ENCODE results near the gene MRM1.

Gene MRM1

GRCh38 chr17:36632916-36633771, 31.8 kb downstream of the MRM1 start:
- TF ChIP-seq, protein P1, sequence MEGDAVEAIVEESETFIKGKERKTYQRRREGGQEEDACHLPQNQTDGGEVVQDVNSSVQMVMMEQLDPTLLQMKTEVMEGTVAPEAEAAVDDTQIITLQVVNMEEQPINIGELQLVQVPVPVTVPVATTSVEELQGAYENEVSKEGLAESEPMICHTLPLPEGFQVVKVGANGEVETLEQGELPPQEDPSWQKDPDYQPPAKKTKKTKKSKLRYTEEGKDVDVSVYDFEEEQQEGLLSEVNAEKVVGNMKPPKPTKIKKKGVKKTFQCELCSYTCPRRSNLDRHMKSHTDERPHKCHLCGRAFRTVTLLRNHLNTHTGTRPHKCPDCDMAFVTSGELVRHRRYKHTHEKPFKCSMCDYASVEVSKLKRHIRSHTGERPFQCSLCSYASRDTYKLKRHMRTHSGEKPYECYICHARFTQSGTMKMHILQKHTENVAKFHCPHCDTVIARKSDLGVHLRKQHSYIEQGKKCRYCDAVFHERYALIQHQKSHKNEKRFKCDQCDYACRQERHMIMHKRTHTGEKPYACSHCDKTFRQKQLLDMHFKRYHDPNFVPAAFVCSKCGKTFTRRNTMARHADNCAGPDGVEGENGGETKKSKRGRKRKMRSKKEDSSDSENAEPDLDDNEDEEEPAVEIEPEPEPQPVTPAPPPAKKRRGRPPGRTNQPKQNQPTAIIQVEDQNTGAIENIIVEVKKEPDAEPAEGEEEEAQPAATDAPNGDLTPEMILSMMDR (IDR thresholded peaks at IDR 0.05; ENCODE audit: extremely low read depth, missing control alignments) = no peak
- DNase-seq (ENCODE audit: low spot score) = no peak

GRCh38 chr17:36640346-36640745, 39.0 kb downstream of the MRM1 start:
- DNase-seq (ENCODE audit: low spot score) = no peak
- TF ChIP-seq, protein P1 (IDR thresholded peaks at IDR 0.05; ENCODE audit: extremely low read depth, missing control alignments) = no peak

DNA sequence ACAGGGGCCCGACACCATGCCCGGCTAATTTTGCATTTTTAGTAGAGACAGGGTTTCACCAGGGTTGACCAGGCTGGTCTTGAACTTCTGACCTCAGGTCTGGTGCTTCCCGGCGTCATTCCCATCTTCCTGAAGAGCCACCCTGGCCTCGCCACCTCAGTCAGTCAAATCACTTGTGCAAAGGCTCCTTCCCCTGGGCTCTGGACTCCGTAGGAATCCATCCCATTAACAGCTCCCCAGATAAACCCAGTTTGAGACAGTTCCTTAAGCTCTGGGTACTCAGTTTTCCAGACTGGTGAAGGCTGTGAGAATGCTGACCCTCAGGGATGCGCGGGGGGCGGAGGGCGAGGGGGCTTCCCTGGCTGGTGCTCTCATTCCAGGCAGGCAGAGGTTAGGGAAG, 39.5 kb downstream of the MRM1 start:
- no peak for DNase-seq (ENCODE audit: low spot score)

DNA sequence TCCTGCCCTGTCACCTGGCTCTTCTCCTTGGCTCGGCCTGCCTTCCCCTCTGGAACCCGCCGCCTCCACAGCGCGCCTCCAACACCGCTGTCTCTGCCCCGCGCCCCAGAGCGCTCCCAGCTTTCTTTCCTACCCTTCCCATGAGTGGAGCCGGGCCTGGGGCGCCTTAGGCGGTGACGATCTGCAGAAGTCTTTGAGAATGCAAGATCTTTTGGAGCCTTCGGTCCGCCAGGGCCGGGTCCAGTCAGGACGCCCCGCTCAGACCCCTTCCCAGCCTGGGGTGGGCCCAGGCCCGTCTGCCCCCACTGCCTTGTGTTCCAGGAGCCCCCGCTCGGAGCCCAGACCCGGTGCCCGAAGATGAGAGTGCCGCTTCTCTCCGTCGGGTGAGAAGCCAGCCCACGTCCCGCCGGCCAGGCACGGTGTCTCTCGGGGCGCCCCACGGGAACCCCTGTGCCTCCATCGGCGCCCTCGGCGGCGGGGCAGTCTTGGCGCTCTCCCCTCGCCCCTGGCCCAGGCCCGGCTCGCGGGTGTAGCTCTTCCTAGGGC, 40.0 kb downstream of the MRM1 start:
- no peak for DNase-seq (ENCODE audit: low spot score)
- TF ChIP-seq, protein P1 (IDR thresholded peaks at IDR 0.05; ENCODE audit: extremely low read depth, missing control alignments) = no peak

More for the DNA sequence above, 39.5 kb downstream of the MRM1 start:
- TF ChIP-seq, protein P1 (IDR thresholded peaks at IDR 0.05; ENCODE audit: extremely low read depth, missing control alignments) = no peak

DNA sequence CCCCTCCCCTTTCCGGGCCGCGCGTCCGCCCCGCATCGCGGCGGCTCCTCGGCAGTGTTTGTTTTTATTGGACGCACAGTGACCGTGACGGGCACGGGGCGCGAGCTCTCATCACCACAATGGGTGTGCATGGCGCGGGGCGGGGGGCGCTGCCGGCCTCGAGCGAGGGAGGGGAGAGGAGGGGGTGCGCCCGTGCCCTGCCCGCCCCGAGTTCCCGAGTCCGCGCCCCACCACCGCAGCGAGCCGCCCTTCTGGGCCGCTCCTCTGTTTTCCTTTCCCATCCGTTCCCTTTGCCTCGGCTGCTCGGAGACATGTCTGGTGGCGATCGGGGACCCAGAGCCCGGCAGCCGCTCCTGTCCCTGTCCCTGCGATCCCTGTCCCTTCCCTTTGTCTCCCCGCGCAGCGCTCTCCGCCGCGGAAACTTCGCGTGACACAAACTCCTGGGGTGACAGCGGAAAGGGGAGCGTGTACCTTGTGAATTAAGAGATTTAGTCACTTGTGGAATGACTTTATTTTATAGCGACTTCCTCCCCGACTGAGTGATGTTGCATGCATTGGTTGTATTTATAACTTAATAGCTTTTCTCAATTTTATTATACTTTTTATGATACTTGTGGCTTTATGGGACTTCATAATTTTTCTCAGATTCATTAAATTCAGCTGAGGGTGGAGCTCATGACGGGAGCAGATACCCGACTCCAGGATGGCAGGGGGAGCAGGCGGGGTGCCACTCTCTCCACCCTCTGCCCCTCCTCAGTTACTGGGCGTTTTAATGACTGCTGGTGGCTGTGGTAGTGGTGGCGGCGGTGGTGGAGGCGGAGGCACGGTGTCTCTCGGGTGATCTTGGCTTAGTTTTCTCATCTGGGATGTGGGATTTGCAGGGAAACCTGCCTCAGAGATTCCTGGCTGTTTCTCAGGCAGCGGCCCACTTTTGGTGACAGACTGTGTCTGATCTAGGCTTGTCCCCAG, 40.8 kb downstream of the MRM1 start:
- no peak for DNase-seq (ENCODE audit: low spot score)
- TF ChIP-seq, protein P1 (IDR thresholded peaks at IDR 0.05; ENCODE audit: extremely low read depth, missing control alignments) = no peak

DNA sequence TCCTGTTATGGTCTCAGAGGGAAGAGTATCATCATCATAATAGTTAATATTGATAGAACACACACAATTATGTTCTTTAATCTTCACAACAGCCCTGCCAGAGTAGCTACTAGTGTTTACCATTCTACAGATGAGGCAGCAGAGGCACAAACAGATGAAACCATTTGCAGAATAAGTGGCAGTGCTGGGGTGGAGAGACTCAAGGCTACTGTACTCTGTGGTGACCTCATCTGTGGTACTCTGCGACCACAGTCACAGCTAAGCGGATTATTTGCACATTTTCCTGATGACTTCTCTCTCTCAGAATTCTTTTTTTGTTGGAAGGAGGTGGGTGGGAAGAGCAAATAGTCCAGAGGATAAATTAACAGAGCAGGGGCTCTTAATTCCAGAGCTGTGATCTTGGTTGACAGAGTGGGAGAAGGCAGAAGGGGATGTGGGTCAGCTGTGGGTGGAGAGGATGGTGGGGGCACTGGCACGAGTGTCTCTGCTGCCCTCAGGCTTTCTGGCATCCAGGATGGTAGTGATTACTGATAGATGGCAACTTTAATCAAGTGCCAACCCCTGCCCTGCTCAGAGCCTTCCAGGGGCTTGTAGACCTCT, 41.8 kb downstream of the MRM1 start:
- TF ChIP-seq, protein P1 (IDR thresholded peaks at IDR 0.05; ENCODE audit: extremely low read depth, missing control alignments) = no peak
- no peak for DNase-seq (ENCODE audit: low spot score)
